ENCODE measurements around the gene PGAP6. TPM values are rescaled to one million over a fixed set of nuclear protein-coding genes. Genes with fewer than 3 reads are reported as not detected.

PGAP6 gene
- total and polyA plus RNA-seq, 4 donors, result 38.0 to 100.0 (median 68.1) TPM

- Histone ChIP-seq H3K27ac (ENCODE audit: low read depth in 1 of 2, low read length in 1 of 2) (no peak overlapping the region), H3K27me3 (ENCODE audit: control insufficient read depth in 3 of 3, insufficient read depth in 3 of 3, low read length in 2 of 3) (no peaks in the 10 kb centered on the region), H3K9ac (ENCODE audit: insufficient read depth in 1 of 2, low read length in 2 of 2) (peak overlapping the region in 1 of 2 donors; percentile 25), H3K36me3 (ENCODE audit: control insufficient read depth in 4 of 4, insufficient read depth in 4 of 4, low read length in 4 of 4) (peaks cover 8 to 54% (median 14%) of the 10 kb centered on the region in 4 donors), H3K9me3 (ENCODE audit: control insufficient read depth in 4 of 4, insufficient read depth in 3 of 4, low read length in 3 of 4) (peaks cover 0 to 3% (median 0%) of the 10 kb centered on the region in 4 donors), H3K4me1 (ENCODE audit: control insufficient read depth in 5 of 5, insufficient read depth in 5 of 5, low read length in 5 of 5) (peaks cover 0 to 14% (median 4%) of the 10 kb centered on the region in 5 donors), H3K4me3 (no peak overlapping the region)
- no peak for TF ChIP-seq CTCF (IDR thresholded peaks at IDR 0.05; ENCODE audit: control extremely low read depth, extremely low read depth)
- DNase-seq, result no peak
- 86 to 94% methylated on average over 20 of the region's 20 CpGs for WGBS, 2 donors
- no peak for ATAC-seq (ENCODE audit: insufficient read depth, low FRiP score)
These were observed 12.4 kb downstream of the PGAP6 start for GRCh38 chr16:369275-369865.

- Histone ChIP-seq H3K36me3 (ENCODE audit: control insufficient read depth in 4 of 4, insufficient read depth in 4 of 4, low read length in 4 of 4) (peaks cover 8 to 46% (median 14%) of the 10 kb centered on the region in 4 donors), H3K27me3 (ENCODE audit: control insufficient read depth in 3 of 3, insufficient read depth in 3 of 3, low read length in 2 of 3) (no peaks in the 10 kb centered on the region), H3K4me1 (ENCODE audit: control insufficient read depth in 5 of 5, insufficient read depth in 5 of 5, low read length in 5 of 5) (peaks cover 0 to 14% (median 4%) of the 10 kb centered on the region in 5 donors), H3K4me3 (no peak overlapping the region), H3K9ac (ENCODE audit: insufficient read depth in 1 of 2, low read length in 2 of 2) (no peak overlapping the region), H3K27ac (ENCODE audit: low read depth in 1 of 2, low read length in 1 of 2) (no peak overlapping the region), H3K9me3 (ENCODE audit: control insufficient read depth in 4 of 4, insufficient read depth in 3 of 4, low read length in 3 of 4) (peaks cover 0 to 3% (median 0%) of the 10 kb centered on the region in 4 donors)
- ATAC-seq (ENCODE audit: insufficient read depth, low FRiP score), result no peak
- 95 to 96% methylated on average over 29 of the region's 29 CpGs for WGBS, 2 donors
- DNase-seq, result no peak
- TF ChIP-seq CTCF (IDR thresholded peaks at IDR 0.05; ENCODE audit: control extremely low read depth, extremely low read depth), result no peak
These were observed 13.2 kb downstream of the PGAP6 start for GRCh38 chr16:368388-369158.

GRCh38 chr16:367333-367903 lies 14.4 kb downstream of the PGAP6 start:
- Histone ChIP-seq H3K9me3 (ENCODE audit: control insufficient read depth in 4 of 4, insufficient read depth in 3 of 4, low read length in 3 of 4) (peaks cover 0 to 3% (median 0%) of the 10 kb centered on the region in 4 donors), H3K4me1 (ENCODE audit: control insufficient read depth in 5 of 5, insufficient read depth in 5 of 5, low read length in 5 of 5) (peaks cover 0 to 14% (median 4%) of the 10 kb centered on the region in 5 donors), H3K27ac (ENCODE audit: low read depth in 1 of 2, low read length in 1 of 2) (no peak overlapping the region), H3K36me3 (ENCODE audit: control insufficient read depth in 4 of 4, insufficient read depth in 4 of 4, low read length in 4 of 4) (peaks cover 8 to 35% (median 14%) of the 10 kb centered on the region in 4 donors), H3K9ac (ENCODE audit: insufficient read depth in 1 of 2, low read length in 2 of 2) (no peak overlapping the region), H3K4me3 (no peak overlapping the region), H3K27me3 (ENCODE audit: control insufficient read depth in 3 of 3, insufficient read depth in 3 of 3, low read length in 2 of 3) (no peaks in the 10 kb centered on the region)
- ATAC-seq (ENCODE audit: insufficient read depth, low FRiP score) (no peak), DNase-seq (no peak)
- TF ChIP-seq CTCF (IDR thresholded peaks at IDR 0.05; ENCODE audit: control extremely low read depth, extremely low read depth), result no peak
- 95 to 96% methylated on average over 16 to 18 of the region's 18 CpGs for WGBS, 2 donors

Measured in lung (tissue), 12 donors.